ENCODE results near the gene TEKT5.

- TF ChIP-seq CTCF (conservative IDR thresholded peaks at IDR 0.05; ENCODE audit: low read depth, low read length) (no peak), EZH2 (IDR thresholded peaks at IDR 0.05; ENCODE audit: borderline replicate concordance, low read depth, low read length, poor library complexity, severe bottlenecking) (no peak)
Measured at GRCh38 chr16:10666291-10666690, 28.4 kb downstream of the TEKT5 start.

All from A673 (cell line).